Endothelial cell of umbilical vein (primary cell): ENCODE data around the gene KCNA3.

Source experiments
- EZH2 ChIP-seq: IDR thresholded peaks from 2 replicates; pipeline ENCODE4 v1.6.1; 2012; ENCODE audit warnings: borderline replicate concordance, low read depth, mild to moderate bottlenecking, moderate library complexity, low read length, inconsistent platforms; ENCODE audit not compliant: severe bottlenecking
- FOS ChIP-seq: IDR thresholded peaks from 2 replicates; pipeline ENCODE4 v1.6.1; 2011; ENCODE audit warnings: mild to moderate bottlenecking, low read length, moderate library complexity, borderline replicate concordance; ENCODE audit not compliant: insufficient read depth
- JUN ChIP-seq: IDR thresholded peaks from 2 replicates; pipeline ENCODE4 v1.6.1; 2011; ENCODE audit warnings: borderline replicate concordance, low read depth; ENCODE audit not compliant: insufficient read length, insufficient read depth
- MYC ChIP-seq: IDR thresholded peaks from one replicate; pipeline ENCODE4 v1.6.1; 2011; ENCODE audit warnings: mild to moderate bottlenecking, low read depth, low read length
- POLR2A ChIP-seq: IDR thresholded peaks from 2 replicates; pipeline ENCODE4 v1.6.1; 2012; ENCODE audit warnings: low read depth, mild to moderate bottlenecking, control low read depth, low read length
- POLR2AphosphoS5 ChIP-seq: IDR thresholded peaks from 2 replicates; pipeline ENCODE4 v1.6.1; 2012; ENCODE audit warnings: low read depth, mild to moderate bottlenecking, control low read depth, low read length, moderate library complexity; ENCODE audit not compliant: insufficient read depth
- TF ChIP-seq, protein P1 (sequence below): IDR thresholded peaks from 2 replicates; pipeline ENCODE4 v1.6.1; 2011; ENCODE audit not compliant: insufficient read depth, insufficient read length
- TF ChIP-seq, protein P2 (sequence below), 2 donors: IDR thresholded peaks; 1 replicate in 1 of 2; 2 replicates in 1 of 2; pipeline ENCODE4 v1.5.1; 2011; ENCODE audit warnings: low read length in 2 of 2, mild to moderate bottlenecking in 2 of 2, moderate library complexity in 2 of 2, control low read depth in 1 of 2, inconsistent platforms in 1 of 2, low read depth in 1 of 2; ENCODE audit not compliant: insufficient read depth in 1 of 2; ENCODE audit errors: extremely low read depth in 1 of 2

DNA sequence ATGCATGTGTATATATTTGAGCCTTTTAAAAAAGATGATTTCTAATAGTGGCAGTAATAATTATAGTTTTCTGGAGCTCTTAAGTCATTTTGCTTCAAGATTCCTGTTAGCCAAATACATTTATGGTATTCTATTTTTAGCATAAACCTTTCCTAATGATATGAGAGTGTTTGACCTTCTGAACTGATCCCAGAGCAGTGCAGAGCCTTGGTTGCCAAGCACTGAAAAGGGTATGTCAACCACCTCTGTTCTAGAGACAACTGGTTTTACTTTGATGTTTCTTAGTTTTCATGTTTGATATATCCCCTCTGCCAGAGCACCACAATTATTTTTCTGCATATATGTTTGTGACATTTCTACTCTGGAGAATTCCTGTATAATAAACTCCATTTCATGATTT lies 15.1 kb upstream of the KCNA3 start:
- TF ChIP-seq POLR2AphosphoS5, result no peak
- TF ChIP-seq, protein P1, sequence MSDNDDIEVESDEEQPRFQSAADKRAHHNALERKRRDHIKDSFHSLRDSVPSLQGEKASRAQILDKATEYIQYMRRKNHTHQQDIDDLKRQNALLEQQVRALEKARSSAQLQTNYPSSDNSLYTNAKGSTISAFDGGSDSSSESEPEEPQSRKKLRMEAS, result no peak
- TF ChIP-seq, protein P2, sequence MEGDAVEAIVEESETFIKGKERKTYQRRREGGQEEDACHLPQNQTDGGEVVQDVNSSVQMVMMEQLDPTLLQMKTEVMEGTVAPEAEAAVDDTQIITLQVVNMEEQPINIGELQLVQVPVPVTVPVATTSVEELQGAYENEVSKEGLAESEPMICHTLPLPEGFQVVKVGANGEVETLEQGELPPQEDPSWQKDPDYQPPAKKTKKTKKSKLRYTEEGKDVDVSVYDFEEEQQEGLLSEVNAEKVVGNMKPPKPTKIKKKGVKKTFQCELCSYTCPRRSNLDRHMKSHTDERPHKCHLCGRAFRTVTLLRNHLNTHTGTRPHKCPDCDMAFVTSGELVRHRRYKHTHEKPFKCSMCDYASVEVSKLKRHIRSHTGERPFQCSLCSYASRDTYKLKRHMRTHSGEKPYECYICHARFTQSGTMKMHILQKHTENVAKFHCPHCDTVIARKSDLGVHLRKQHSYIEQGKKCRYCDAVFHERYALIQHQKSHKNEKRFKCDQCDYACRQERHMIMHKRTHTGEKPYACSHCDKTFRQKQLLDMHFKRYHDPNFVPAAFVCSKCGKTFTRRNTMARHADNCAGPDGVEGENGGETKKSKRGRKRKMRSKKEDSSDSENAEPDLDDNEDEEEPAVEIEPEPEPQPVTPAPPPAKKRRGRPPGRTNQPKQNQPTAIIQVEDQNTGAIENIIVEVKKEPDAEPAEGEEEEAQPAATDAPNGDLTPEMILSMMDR (IDR thresholded peaks at IDR 0.05; ENCODE audit: extremely low read depth in 1 of 2, insufficient read depth in 1 of 2, low read depth in 1 of 2, low read length in 2 of 2), result no peak
- TF ChIP-seq POLR2A, result no peak
- no peak for TF ChIP-seq EZH2
- TF ChIP-seq JUN, result no peak
- TF ChIP-seq FOS, result no peak
- TF ChIP-seq MYC, result no peak
